HG03342 (cell line): Measurements from ENCODE around the gene INCENP.
"Not testable (repeated sequence)": the region's sequence is repeated elsewhere in the genome, so short reads cannot be mapped to it uniquely, and the experiment has no call there.

Experiments
- ATAC-seq: cut with Tn5 transposase; IDR thresholded peaks from one replicate; pipeline ENCODE4 v1.9.1; 2021; ENCODE audit warnings: mild to moderate bottlenecking, moderate library complexity; ENCODE audit not compliant: unreplicated experiment

Gene INCENP

DNA sequence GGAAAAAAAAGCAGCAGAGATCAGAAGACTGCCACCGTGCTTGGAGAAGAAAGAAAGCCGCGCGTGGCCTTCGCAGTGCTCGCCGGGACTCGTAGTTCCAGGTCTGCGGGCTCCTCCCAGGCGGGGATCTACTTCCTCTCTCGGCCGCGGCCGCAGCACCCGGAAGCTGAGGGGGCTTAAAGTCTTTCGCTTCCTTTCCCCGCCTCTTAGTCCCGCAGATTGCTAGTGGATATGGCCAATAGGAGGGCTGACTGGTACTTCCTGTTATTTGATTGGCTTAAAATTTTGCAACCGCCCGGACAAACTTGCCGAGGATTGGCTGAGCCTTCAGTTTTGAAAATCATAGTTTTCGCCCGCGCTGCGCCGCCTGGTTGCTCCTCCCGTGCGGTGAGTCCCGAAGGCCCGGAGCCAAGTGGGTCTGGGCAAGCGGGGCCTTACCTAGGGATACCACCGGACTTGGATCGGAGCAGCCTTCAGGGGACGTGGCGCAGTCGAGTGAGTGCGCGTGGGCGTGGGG lies at the start of gene INCENP:
INCENP (plus strand) TSS at position 343 of the 517 bp plus-strand sequence. CDS start 4,151 bp downstream, outside the sequence.
- peak; percentile 97 for ATAC-seq

DNA sequence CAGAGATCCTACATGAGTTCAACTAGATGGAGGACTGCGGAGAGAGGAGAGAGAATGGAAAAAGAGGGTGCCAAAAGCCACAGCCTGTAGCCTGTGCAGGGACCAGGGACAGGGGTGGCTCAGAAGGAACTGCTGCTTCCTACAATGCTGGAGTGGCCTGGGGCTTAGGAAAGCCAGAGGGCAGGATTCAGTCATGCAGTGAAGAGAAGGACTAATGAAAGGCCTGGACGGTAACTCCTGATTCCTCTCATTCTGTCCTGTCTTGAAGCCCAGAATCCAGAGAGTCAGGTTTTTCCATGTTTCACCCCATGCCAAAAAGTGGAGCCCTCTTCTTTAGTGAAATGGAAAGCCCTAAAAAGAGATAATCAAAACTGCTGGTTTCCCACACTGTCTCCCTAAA lies 48.4 kb upstream of the INCENP start:
- ATAC-seq = no peak

DNA sequence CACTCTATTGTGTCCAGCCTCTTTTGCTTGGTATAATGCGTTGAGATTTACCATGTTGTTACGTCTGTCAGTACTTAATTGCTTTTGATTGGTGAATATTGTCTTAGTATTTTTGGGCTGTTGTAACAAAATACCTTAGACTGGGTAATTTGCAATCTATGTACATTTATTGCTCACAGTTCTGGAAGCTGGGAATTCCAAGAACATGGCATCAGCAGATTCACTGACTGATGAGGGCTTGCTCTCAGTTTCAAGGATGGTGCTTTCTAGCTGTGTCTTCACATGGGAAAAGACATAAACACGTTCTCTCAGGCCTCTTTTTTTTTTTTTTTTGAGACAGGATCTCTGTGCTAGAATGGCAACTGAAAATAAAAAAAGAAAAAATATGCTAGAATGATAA lies 46.7 kb upstream of the INCENP start:
- ATAC-seq = no peak

DNA sequence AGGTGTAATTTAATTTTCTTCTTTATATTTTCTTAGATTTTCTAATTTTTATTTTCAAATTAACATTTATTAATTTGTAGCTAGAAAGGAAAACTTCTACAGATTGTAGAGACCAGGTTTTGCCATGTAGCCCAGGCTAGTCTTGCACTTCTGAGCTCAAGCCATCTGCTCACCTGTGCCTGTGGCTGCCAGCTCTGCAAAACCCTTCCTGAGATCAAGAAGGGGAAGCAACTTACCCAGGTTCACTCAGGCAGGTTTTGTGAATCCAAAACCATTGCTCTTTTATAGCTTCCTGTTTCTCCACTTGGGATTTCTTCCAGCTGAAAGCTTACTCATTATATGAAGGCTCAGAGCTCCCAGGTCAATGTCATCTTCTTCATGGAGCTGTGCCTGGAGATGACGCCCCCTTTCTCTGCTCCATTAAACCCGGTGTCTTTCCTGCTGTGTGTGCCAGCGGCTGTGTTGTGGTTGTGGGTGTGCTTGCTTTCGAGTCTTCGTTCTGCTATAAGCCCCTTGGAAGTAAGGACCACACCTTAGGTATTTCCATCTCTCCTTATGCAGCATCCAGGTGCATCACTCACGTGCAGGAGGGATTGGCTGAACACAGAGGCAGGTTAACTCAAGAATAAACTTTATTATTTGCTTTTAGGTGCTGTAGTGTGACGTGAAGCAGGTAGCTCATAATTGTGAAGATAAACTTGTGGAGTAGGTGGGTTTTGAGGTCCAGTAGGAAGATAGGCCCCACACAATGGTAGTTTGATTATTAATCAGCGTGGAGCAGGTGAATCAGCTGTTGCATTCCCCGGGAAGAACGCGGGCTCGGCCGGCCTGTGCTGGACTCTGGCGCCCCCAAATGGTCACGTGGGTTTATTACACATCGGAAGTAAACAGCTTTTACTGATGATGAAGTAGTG lies 42.2 kb upstream of the INCENP start:
- ATAC-seq = peak; percentile 49

DNA sequence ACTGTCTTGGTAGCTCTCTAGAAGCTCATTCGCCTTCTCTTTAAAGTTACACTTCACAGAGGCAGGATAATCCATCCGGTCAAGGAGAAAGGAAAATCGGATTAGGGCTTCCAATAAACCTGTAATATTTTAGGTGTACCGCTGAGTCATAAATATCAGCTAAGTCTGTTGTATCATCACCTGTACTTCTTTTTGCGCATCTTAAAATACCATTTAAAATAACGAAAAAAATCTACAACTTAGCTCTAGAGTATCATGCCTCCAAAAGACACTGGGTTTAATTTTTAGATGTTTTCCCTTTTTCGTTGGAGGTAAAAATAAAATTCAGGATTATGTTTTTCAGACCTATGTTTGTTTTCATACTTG lies 41.5 kb upstream of the INCENP start:
- ATAC-seq = no peak

DNA sequence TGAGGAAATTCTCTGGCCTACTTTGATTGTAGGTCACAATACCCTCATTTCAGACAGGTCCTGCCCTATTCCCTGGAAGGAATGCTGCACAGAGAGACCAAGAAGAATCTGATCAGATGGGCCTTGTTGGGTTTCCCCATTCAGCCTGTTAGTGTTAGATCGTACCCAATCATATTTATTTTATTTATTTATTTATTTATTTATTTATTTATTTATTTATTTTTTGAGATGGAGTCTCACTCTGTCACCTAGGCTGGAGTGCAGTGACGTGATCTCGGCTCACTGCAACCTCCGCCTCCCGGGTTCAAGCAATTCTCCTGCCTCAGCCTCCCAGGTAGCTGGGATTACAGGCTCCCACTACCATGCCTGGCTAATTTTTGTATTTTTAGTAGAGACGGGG lies 39.0 kb upstream of the INCENP start:
- ATAC-seq = not testable (repeated sequence)

DNA sequence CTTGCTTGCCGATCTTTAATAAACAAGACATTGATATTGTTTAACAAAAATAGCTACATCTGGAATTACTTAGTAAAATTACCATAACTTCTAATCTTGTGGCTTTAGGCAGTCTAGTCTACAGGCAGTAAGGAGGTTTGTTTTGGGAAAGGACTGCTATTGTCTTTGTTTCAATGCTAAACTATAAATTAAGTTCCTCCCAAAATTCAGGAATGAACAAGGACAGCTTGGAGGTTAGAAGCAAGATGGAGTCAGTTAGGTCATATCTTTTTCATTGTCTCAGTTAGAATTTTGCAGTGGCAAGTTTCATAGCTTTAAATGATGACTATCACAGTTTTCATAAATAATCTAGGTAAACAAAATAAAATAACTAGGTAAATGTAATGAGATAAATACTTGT lies 36.1 kb upstream of the INCENP start:
- no peak for ATAC-seq

DNA sequence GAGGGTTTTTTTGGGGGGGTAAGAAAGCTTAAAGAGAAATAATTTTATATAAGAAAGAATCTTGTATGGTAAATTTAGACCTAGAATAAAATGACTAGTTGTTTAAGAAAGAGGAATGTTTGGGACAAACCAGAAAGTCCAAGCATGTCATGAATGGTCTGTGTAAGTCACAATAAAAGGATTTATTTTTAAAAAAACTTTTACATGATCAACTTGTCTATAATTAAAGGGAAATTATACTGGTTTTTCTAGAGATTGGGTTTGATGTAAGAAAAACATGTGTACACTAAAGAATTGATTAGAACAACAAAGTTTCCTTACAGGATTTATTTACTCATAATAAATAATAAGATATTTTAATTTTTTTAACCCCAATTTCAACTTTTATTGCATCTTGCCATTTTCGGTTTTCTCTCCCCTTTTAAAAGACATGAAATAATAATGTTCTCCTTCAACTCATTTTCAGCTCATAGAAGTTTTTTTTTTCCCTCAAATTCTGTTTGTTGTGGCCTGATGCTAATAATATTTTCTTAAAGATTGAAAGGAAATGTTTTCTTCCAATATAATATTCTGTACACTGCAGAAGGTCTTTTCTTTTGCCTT lies 35.4 kb upstream of the INCENP start:
- ATAC-seq = no peak

DNA sequence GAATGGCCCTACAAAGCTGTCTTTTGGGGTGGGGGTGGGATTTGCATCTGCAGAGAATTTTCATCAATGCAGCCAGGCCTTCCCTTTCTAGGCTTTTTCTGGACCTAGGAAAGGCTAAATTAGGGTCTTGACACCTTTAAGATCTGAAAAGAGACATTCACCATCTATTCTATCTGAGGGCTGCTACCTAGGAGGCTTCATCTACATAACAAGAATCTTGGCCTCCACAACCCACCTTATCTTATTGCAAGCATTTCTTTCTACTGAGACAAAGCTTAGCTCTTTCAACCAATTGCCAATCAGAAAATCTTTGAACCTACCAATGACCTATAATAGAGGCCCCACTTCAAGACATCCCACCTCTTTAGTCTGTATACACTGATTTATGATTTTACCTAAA lies 20.7 kb upstream of the INCENP start:
- no peak for ATAC-seq

DNA sequence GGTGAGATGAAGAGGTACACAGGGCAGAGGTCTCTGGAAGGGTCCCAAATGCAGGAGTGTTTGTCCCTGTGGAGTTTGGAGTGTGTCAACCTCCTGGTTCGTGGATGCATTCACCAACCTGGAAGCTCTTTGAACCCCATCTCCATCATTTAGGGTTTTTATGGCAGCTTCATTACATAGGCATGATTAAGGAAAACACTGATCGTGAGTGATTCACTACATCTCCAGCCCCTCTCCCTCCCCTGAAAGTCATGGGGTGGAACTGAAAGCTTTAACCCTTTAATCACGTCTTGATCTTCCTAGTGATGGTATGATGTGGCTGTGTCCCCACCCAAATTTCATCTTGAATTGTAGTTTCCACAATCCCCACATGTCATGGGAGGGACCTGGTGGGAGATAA lies 19.8 kb upstream of the INCENP start:
- ATAC-seq = no peak

DNA sequence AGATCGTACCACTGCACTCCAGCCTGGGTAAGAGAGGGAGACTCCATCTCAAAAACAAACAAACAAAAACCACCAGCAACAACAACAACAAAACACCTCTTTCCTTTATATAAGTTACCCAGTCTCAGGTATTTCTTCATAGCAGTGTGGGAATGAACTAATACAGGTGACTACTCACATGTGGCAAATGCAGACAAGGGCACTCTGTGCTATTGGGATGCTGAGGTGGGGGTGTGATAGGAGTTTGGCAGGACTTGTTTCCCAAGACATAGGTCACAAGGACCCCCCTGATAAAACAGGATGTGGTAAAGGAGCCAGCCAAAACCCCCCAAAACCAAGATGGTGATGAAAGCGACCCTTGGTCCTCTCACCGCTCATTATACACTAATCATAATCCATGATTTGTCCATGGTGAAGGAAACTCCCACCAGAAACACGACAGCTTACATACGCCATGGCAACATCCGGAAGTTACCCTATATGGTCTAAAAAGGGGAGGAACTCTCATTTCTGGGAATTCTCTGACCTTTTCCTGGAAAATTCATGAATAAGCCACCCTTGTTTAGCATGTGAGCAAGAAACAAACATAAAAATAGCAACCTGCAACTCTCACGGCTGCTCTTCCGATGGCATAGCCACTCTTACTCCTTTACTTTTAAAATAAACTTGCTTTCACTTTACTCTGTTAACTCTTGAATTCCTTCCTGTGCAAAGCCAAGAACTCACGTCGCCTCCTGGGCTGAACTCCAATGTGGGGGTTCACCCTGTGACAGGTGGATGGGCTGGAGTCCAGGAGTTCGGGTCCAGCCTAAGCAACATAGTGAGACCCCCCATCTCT lies 18.8 kb upstream of the INCENP start:
- ATAC-seq = no peak

DNA sequence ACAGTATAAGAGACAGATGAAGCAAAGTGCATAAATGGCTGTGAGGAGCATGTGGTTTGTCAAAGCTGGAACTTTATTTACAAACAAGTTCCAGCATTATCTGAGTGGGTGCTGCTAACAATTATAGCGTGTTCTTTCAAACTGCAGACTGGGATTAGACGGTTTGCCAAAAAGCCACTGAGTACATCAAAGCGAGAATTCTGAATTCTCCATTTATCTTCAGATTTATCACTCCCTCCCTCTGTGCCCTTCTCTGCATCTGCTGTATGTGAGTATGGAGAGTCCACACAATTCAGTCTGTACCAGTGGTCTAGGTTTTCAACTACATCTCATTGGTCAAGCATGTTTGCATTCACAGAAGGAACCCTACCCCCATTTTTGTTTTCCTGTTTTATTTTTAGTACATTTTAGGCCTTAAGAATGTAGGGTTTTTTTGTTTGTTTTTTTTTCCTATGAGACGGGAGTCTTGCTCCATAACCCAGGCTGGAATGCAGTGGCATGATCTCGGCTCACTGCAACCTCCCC lies 18.1 kb upstream of the INCENP start:
- ATAC-seq = no peak

DNA sequence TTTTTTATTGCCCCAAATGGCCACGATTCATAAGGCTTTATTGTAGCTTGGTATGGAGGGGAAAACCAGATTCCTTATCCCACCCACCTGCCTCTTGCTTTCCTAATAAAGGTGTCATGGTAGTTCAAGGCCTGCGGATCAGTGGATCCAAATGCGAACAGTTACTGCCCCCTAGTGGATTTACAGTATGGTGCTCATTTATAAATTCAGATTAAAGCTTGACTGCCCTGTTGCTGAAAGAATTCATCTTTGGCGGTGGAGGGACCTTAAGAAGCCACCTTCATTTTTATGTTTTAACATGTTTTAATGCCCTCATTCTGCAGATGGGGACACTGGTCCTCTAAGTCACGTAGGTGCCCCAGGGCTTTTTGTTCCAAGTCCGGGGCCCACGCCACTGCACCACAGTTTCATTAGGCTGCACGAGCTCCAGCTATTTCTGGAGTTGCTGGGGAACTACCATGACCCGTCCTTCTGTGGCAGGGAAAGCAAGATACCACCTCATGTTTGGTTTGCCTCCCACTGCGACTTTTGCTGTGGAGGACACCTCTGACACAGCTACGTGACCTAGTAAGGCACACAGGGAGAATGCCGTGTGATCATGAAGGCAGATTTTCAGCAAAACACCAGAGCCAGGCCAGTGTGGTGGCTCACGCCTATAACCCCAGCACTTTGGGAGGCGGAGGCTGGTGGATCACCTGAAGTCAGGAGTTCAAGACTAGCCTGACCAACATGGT lies 15.6 kb upstream of the INCENP start:
- no peak for ATAC-seq

DNA sequence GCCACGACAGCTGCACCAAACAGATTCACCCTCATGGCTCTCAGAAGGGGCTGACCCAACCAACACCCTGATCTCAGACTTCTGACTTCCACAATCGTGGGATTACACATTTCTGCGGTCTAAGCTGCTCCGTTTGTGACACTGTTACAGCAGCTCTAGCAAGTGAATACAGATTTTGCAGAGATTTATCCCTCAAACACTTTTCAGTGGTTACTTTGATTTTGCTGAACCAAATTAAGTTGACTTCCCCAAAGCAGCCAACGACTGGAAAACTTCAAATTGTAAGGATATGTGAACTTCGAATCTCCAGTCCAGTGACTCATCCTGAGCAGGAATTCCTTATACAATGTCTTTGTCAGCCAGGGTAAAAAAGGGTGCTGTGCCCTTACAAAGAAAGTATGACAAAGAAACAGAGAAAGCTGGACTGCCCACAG lies 14.8 kb upstream of the INCENP start:
- no peak for ATAC-seq

DNA sequence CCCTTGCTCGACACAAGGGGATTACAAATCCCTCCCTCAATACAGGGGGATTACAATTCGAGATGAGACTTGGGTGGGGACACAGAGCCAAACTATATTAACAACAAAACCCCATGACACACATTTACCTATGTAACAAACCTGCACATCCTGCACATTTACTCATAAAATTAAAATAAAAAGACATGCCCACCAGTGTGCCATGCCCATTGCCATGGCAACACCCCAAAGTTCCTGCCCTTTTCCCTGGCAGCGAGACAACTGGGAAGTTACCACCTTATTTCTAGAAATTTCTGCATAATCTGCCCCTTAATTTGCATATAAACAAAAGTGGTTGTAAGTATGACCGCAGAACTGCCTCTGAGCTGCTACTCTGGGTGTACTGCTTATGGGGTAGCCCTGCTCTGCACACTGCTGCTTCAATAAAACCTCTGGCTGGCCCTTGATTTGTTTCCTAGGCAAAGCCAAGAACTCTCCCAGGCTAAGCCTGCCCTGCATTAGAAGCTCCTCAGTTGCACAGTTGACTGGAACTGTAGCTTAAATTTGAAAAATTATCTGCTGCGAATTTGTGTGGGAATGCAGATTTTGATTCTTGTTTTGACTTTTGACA lies 8.6 kb upstream of the INCENP start:
- ATAC-seq = no peak

DNA sequence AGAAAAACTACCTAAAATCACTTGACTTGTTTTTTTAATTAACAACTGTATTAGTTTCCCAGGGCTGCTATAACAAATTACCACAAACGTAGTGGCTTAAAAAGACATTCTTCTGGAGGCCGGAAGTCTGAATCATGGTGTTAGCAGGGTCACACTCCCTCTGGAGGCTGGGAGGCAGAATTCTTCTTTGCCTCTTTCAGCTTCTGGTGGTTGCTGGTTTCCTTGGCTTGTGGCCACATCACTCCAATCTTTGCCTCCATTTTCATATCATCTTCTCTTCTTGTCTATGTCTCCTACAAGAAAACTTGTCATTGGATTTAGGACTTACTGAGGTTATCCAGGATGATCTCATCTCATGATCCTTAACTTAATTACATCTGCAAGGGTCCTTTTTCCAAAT lies 7.4 kb upstream of the INCENP start:
- no peak for ATAC-seq

DNA sequence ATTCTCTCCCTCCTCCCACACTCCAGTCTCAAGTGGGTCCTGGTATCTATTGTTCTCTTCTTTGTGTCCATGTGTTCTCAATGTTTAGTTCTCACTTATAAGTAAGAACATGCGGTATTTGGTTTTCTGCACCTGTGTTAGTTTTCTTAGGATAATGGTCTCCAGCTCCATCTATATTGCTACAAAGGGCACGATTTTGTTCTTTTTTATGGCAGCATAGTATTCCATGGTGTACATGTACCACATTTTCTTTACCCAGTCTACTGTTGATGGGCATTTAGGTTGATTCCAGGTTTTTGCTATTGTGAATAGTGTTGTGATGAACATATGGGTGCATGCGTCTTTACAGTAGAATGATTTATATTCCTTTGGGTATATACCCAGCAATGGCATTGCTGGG lies 4.2 kb upstream of the INCENP start:
- ATAC-seq = no peak

DNA sequence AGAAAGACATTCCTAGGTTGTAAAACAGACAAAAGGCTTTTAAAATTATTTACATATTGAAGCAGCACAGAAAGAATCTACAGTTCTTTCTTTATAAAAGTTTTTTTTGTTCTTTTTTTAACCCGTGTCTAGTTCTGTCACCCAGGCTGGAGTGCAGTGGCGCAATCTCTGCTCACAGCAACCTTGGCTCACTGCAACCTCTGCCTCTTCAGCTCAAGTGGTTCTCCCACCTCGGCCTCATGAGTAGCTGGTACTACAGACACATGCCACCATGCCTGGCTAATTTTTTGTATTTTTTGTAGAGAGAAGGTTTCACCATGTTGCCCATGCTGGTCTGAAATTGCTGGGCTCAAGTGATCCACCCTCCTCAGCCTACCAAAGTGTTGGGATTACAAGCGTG lies 3.8 kb upstream of the INCENP start:
- ATAC-seq = no peak

DNA sequence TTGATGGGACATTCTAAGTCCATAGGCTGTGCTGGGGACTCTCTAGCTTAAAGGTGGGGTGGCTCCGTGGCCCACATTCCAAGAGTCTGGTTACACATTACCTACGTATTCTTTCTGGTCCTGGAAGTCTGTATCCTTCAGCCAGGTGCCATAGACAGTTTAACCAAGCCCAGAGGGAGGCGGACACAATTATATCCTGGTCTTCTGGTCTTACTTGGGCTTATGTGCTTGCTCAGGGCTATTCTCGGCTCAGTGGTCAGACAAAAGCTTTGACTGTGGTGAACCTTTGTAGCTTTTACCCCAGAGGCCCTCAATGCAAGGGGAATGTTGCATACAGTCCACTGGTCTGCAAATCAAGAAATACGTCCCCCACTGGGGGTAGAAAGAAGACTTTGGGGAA lies 3.4 kb upstream of the INCENP start:
- ATAC-seq = no peak

DNA sequence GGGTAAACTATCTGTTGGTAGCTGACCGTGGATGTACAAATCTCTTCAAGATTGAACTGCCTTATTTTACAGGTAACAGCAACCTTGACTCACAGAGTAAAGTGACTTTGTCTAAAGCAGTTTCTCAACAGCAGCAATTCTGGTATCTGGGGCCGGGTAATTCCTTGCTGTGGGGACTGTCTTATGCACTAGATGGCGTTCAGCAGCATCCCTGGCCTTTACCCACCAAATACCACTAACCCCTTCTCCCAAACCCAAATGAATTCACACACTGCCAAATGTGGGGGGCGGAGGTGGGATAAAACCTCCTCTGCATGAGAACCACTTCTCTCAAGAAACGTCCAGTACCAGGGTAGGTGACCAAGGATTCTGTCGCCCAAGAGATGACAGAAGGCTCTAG lies 1.7 kb upstream of the INCENP start:
- ATAC-seq = no peak
